Prostate gland (tissue), 2 donors: ENCODE results near the gene GALNTL6. TPM values are rescaled to one million over a fixed set of nuclear protein-coding genes. Genes with fewer than 3 reads are reported as not detected.

ENCODE experiments used
- DNase-seq: peaks from one replicate; pipeline ENCODE4 v3.0.0-alpha.2; 2019; ENCODE audit warnings: low spot score
- H3K27ac ChIP-seq, 2 donors: fragments of 200-600 bp; sonication (generic); 2 replicates each; pipeline ENCODE4 v1.5.1; 2017 to 2019
- H3K27me3 ChIP-seq: fragments of 200-600 bp; sonication (generic); replicated peaks from 2 replicates; pipeline ENCODE4 v1.5.1; 2019; ENCODE audit not compliant: insufficient read depth
- H3K36me3 ChIP-seq, 2 donors: fragments of 200-600 bp; sonication (generic); 1 replicate in 1 of 2; 2 replicates in 1 of 2; pipeline versions ENCODE4 v1.5.1 to v1.8.1; 2017 to 2019
- H3K4me1 ChIP-seq: fragments of 200-600 bp; sonication (generic); replicated peaks from 2 replicates; pipeline ENCODE4 v1.5.1; 2019
- H3K4me3 ChIP-seq, 2 donors: fragments of 200-600 bp; sonication (generic); 2 replicates each; pipeline ENCODE4 v1.5.1; 2017 to 2019
- H3K9me3 ChIP-seq: fragments of 200-600 bp; sonication (generic); 2 replicates; pipeline ENCODE4 v1.5.1; 2017
- CTCF ChIP-seq, 4 experiments: fragments of 200-600 bp in 2 of 4; fragments of 450-650 bp in 2 of 4; sonication (generic) in 2 of 4; IDR thresholded peaks; 1 replicate in 3 of 4; 2 replicates in 1 of 4; pipeline ENCODE4 v1.5.1; 2016 to 2019; ENCODE audit warnings: antibody characterized with exemption in 4 of 4, mild to moderate bottlenecking in 2 of 4, moderate library complexity in 2 of 4
- POLR2A ChIP-seq: fragments of 450-650 bp; IDR thresholded peaks from one replicate; pipeline ENCODE4 v1.6.1; 2016; ENCODE audit warnings: antibody characterized with exemption, mild to moderate bottlenecking
- POLR2AphosphoS5 ChIP-seq: sonication (generic); formaldehyde crosslinking; IDR thresholded peaks from one replicate; pipeline ENCODE4 v1.6.1; 2017; ENCODE audit warnings: antibody characterized with exemption
- WGBS: methylation state at CpG from one replicate; pipeline ENCODE4 v1.1.5; 2018; 5-methylcytosine and 5-hydroxymethylcytosine counted together
- intact Hi-C: fragments of 100-400 bp; cut with DNase I; formaldehyde crosslinking; loops from one replicate; pipeline ENCODE4 v1.14.2; 2022
- total RNA-seq, 2 donors: library from RNA; depleted of rRNA; stranded (reverse); fragments of >200 nt; gene quantifications; one replicate each; pipeline ENCODE4 v1.1.0, GENCODE V29; 2016

Gene GALNTL6
- total RNA-seq, 2 donors from 2014 or later: 0.23 to 0.85 TPM

- Histone ChIP-seq H3K27me3 (no peaks in the 10 kb centered on the region), H3K27ac (no peak overlapping the region), H3K4me3 (no peak overlapping the region), H3K9me3 (no peaks in the 10 kb centered on the region), H3K4me1 (no peaks in the 10 kb centered on the region), H3K36me3 (no peaks in the 10 kb centered on the region)
- TF ChIP-seq CTCF (IDR thresholded peaks at IDR 0.05) (no peak), POLR2AphosphoS5 (no peak), POLR2A (no peak)
- intact Hi-C loops: no loop called here
- 87% methylated on average over 3 of the region's 3 CpGs for WGBS
- DNase-seq: no peak
Observed at GRCh38 chr4:173074501-173074946, 1261.3 kb downstream of the GALNTL6 start.

DNA sequence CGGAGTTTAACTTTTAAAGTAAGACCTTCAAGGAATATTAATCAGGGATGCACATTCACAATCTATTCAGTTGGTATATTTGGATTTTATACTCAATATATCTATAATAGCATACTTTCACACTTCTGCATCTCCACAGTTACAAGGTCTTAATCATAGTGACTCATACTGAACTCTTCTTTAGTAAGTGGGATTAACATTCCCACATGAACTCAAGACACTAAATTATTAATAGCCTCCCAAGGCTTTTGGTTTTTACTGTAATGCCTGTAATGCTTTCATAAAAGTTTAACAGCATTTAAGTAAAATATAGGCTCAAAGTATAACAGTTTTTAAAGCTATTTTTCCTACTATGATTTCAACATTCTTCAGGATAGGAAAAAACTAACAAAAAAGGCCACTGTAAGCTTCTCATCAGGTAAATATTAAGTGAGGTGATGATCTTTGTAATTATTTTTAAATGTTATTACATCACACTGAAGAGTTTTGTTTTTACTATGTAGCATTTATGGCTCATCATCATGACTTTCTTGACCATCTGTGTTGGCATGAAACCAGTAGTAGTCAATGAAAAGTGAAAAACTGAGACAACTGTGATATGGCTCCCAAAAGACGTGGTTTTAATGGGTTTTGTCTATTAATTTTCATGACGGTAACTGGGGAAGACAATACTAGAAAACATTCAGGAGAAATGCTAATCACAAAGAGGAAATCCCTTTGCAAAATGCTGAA lies 1263.9 kb downstream of the GALNTL6 start:
- intact Hi-C loops: no loop called here
- TF ChIP-seq CTCF (IDR thresholded peaks at IDR 0.05) (no peak), POLR2A (no peak), POLR2AphosphoS5 (no peak)
- no peak overlapping the region for H3K4me3 ChIP-seq
- H3K9me3 ChIP-seq: no peaks in the 10 kb centered on the region
- no peaks in the 10 kb centered on the region for H3K36me3 ChIP-seq
- no peaks in the 10 kb centered on the region for H3K27me3 ChIP-seq
- no peaks in the 10 kb centered on the region for H3K4me1 ChIP-seq
- WGBS: 83% methylated on average over 3 of the region's 3 CpGs
- no peak for DNase-seq
- no peak overlapping the region for H3K27ac ChIP-seq

DNA sequence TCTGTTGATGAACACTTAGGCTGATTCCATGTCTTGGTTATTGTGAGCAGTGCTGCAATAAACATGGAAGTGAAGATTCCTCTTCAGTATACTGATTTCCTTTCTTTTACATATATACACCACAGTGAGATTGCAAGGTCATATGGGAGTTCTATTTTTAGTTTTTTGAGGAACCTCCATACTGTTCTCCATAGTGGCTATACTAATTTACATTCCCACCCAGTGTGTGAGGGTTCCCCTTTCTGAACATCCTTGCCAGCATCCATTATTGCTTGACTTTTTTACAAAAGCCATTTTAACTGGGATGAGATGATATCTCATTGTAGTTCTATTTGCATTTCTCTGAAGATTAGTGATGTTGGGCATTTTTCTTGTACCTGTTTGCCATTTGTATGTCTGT lies 1274.9 kb downstream of the GALNTL6 start:
- Histone ChIP-seq H3K27ac (no peak overlapping the region), H3K27me3 (no peaks in the 10 kb centered on the region), H3K4me1 (no peaks in the 10 kb centered on the region), H3K36me3 (no peaks in the 10 kb centered on the region), H3K4me3 (no peak overlapping the region), H3K9me3 (no peaks in the 10 kb centered on the region)
- no peak for DNase-seq
- no peak for TF ChIP-seq POLR2AphosphoS5
- no peak for TF ChIP-seq CTCF (IDR thresholded peaks at IDR 0.05)
- no peak for TF ChIP-seq POLR2A
- intact Hi-C loops: no loop called here
